Measurements from ENCODE around the gene ODAD4. TPM values are rescaled to one million over a fixed set of nuclear protein-coding genes. Genes with fewer than 3 reads are reported as not detected.

The ODAD4 gene
- total RNA-seq, 2 experiments from 2014 or later = 1.1 to 1.3 TPM

DNA sequence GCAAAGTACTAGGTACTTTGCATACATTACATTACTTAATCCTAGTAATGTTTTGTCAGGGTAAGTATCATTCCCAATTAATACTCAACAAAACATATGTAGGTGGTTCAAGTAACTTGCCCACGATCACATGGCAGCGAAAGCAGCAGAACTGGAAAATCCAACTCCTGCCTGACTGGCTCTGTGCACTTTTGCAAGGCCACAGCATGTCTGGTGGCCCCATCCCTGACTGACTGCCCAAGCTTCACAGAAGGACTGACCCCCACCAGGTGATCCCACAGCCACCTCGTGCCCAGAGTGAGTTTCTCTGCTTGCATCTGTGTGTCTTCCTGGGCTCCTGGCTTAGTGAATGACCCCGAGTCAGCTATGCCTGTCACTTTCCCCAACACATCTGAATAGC, 47.6 kb downstream of the ODAD4 start:
- ChIA-PET POLR2A (no interaction called here), CTCF (ENCODE audit: unreplicated experiment) (no interaction called here)
- Histone ChIP-seq H3K36me3 (ENCODE audit: insufficient read depth, low read length) (peaks cover 94% of the 10 kb centered on the region), H3K4me2 (ENCODE audit: low read length) (no peak overlapping the region), H3K4me3 (ENCODE audit: low read depth, low read length, poor library complexity, severe bottlenecking) (no peak overlapping the region), H3K4me1 (ENCODE audit: insufficient read depth, low read length, poor library complexity, severe bottlenecking) (no peaks in the 10 kb centered on the region), H2AFZ (ENCODE audit: low read length) (no peak overlapping the region), H3K9me3 (ENCODE audit: low read length) (no peaks in the 10 kb centered on the region), H4K20me1 (ENCODE audit: insufficient read depth, low read length) (no peaks in the 10 kb centered on the region), H3K9me2 (ENCODE audit: insufficient read depth, low read length) (no peaks in the 10 kb centered on the region), H3K79me2 (ENCODE audit: insufficient read depth, low read depth, low read length) (no peaks in the 10 kb centered on the region), H3K27ac (ENCODE audit: low read depth, low read length, poor library complexity, severe bottlenecking) (no peak overlapping the region)
- intact Hi-C loops (cut with micrococcal nuclease; ENCODE audit: unreplicated experiment) = no loop called here
- BruUV-seq (replicated peaks) = no TSS peak
- DNase-seq (ENCODE audit: low spot score) = no peak
- no peak for TF ChIP-seq EZH2phosphoT487 (IDR thresholded peaks at IDR 0.05; ENCODE audit: borderline replicate concordance, low read depth, low read length)
- TF ChIP-seq, protein P1, sequence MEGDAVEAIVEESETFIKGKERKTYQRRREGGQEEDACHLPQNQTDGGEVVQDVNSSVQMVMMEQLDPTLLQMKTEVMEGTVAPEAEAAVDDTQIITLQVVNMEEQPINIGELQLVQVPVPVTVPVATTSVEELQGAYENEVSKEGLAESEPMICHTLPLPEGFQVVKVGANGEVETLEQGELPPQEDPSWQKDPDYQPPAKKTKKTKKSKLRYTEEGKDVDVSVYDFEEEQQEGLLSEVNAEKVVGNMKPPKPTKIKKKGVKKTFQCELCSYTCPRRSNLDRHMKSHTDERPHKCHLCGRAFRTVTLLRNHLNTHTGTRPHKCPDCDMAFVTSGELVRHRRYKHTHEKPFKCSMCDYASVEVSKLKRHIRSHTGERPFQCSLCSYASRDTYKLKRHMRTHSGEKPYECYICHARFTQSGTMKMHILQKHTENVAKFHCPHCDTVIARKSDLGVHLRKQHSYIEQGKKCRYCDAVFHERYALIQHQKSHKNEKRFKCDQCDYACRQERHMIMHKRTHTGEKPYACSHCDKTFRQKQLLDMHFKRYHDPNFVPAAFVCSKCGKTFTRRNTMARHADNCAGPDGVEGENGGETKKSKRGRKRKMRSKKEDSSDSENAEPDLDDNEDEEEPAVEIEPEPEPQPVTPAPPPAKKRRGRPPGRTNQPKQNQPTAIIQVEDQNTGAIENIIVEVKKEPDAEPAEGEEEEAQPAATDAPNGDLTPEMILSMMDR (conservative IDR thresholded peaks at IDR 0.05; ENCODE audit: low read length) = no peak

DNA sequence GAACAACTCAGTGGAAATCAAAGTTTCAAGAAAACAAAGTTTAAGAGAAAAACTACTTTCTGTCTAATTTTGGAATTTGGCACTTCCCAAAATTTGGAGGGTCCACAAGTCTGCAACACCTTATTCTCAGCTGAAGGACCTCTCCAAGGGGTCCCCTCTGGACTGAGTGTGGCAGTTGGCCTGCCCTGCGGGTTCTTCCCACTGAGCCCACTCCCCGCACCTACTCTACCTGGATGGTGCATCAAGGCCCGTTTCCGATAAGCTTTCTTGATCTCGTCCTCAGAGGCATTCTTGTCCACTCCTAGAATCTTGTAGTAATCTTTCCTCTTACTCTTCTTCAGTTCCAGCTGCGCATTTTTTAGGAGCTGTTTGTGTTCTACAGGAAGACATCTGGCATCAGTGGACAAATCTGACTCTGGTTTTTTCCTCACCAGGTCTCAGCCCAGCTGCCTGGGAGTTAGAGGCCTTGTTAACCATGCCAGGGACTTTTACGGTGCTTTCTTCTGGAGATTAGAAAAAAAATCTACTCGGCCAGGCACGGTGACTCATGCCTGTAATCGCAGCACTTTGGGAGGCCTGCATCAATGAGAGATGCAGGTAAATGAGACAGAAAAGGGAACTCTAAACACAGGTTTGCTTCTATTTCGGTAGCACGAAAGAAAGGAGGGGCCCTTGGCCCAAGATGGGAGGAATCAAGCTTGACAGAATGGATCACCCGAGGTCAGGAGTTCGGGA, 51.8 kb downstream of the ODAD4 start:
- Histone ChIP-seq H3K36me3 (ENCODE audit: insufficient read depth, low read length) (peaks cover 90% of the 10 kb centered on the region), H3K4me3 (ENCODE audit: low read depth, low read length, poor library complexity, severe bottlenecking) (no peak overlapping the region), H3K4me1 (ENCODE audit: insufficient read depth, low read length, poor library complexity, severe bottlenecking) (peaks cover 4% of the 10 kb centered on the region), H3K79me2 (ENCODE audit: insufficient read depth, low read depth, low read length) (no peaks in the 10 kb centered on the region), H3K9me3 (ENCODE audit: low read length) (no peaks in the 10 kb centered on the region), H3K4me2 (ENCODE audit: low read length) (no peak overlapping the region), H2AFZ (ENCODE audit: low read length) (no peak overlapping the region), H4K20me1 (ENCODE audit: insufficient read depth, low read length) (no peaks in the 10 kb centered on the region), H3K27ac (ENCODE audit: low read depth, low read length, poor library complexity, severe bottlenecking) (no peak overlapping the region), H3K9me2 (ENCODE audit: insufficient read depth, low read length) (no peaks in the 10 kb centered on the region)
- TF ChIP-seq EZH2phosphoT487 (IDR thresholded peaks at IDR 0.05; ENCODE audit: borderline replicate concordance, low read depth, low read length) = no peak
- TF ChIP-seq, protein P1 (conservative IDR thresholded peaks at IDR 0.05; ENCODE audit: low read length) = no peak
- no peak for DNase-seq (ENCODE audit: low spot score)
- ChIA-PET POLR2A (no interaction called here), CTCF (ENCODE audit: unreplicated experiment) (no interaction called here)
- intact Hi-C loops (cut with micrococcal nuclease; ENCODE audit: unreplicated experiment) = no loop called here
- BruUV-seq (replicated peaks) = no TSS peak

DNA sequence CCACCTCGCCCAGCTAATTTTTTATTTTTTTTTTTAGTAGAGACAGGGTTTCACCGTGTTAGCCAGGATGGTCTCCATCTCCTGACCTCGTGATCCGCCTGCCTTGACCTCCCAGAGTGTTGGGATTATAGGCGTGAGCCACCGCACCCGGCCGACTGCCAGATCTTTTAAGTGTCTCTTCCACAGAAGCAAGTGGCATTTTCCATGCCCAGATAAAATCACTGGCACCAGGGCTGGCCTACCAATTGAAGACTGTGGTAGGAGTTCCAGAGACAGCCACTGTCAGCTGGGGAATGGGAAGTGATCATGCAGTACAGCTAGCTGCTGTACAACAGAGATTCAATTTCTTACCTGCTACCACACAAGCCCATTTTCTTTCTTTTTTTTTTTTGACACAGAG, 54.0 kb downstream of the ODAD4 start:
- H3K79me2 ChIP-seq (ENCODE audit: insufficient read depth, low read depth, low read length) = no peaks in the 10 kb centered on the region
- H3K27ac ChIP-seq (ENCODE audit: low read depth, low read length, poor library complexity, severe bottlenecking) = no peak overlapping the region
- BruUV-seq (replicated peaks) = no TSS peak
- DNase-seq (ENCODE audit: low spot score) = no peak
- H3K36me3 ChIP-seq (ENCODE audit: insufficient read depth, low read length) = peaks cover 95% of the 10 kb centered on the region
- H4K20me1 ChIP-seq (ENCODE audit: insufficient read depth, low read length) = no peaks in the 10 kb centered on the region
- H3K9me2 ChIP-seq (ENCODE audit: insufficient read depth, low read length) = no peaks in the 10 kb centered on the region
- H3K4me2 ChIP-seq (ENCODE audit: low read length) = no peak overlapping the region
- H3K4me3 ChIP-seq (ENCODE audit: low read depth, low read length, poor library complexity, severe bottlenecking) = no peak overlapping the region
- ChIA-PET CTCF (ENCODE audit: unreplicated experiment) (interaction anchor here (0.6 kb wide), 1 partner anchor 30 kb away, joined by 3 read pairs; no protein-coding TSS in a partner anchor), POLR2A (no interaction called here)
- no peaks in the 10 kb centered on the region for H3K9me3 ChIP-seq (ENCODE audit: low read length)
- H3K4me1 ChIP-seq (ENCODE audit: insufficient read depth, low read length, poor library complexity, severe bottlenecking) = peaks cover 12% of the 10 kb centered on the region
- TF ChIP-seq EZH2phosphoT487 (IDR thresholded peaks at IDR 0.05; ENCODE audit: borderline replicate concordance, low read depth, low read length) = no peak
- TF ChIP-seq, protein P1 (conservative IDR thresholded peaks at IDR 0.05; ENCODE audit: low read length) = no peak
- intact Hi-C loops (cut with micrococcal nuclease; ENCODE audit: unreplicated experiment) = no loop called here
- no peak overlapping the region for H2AFZ ChIP-seq (ENCODE audit: low read length)
